Pancreas (tissue), 10 donors: Measurements from ENCODE around the gene TCFL5. TPM values are rescaled to one million over a fixed set of nuclear protein-coding genes. Genes with fewer than 3 reads are reported as not detected.

ENCODE experiments used
- ATAC-seq, 4 donors: fragments of 200-7000 bp; cut with Tn5 transposase; one replicate each; pipeline versions ENCODE4 v1.8.0 to v1.9.1; 2020; ENCODE audit warnings: mild to moderate bottlenecking in 4 of 4, moderate library complexity in 4 of 4
- DNase-seq, 6 donors: peaks; one replicate each; pipeline ENCODE4 v3.0.0-alpha.2; 2020
- FAIRE-seq: peaks from 2 replicates; lab custom pipeline; 2012; peaks lifted over from hg19 to GRCh38; lab: Jason Lieb, UNC
- H3K27ac ChIP-seq, 4 donors: fragments of 200-600 bp; sonication (generic); 1 replicate in 3 of 4; 2 replicates in 1 of 4; pipeline versions ENCODE4 v1.5.0 to v1.8.0; 2020
- H3K27me3 ChIP-seq, 4 donors: fragments of 200-600 bp; one replicate each; pipeline ENCODE4 v1.8.0; 2021
- H3K36me3 ChIP-seq, 3 donors: fragments of 200-600 bp; sonication (generic) in 1 of 3; one replicate each; pipeline versions ENCODE4 v1.5.0 to v1.8.0; 2020 to 2021
- H3K4me1 ChIP-seq, 3 donors: fragments of 200-600 bp; one replicate each; pipeline ENCODE4 v1.8.0; 2021
- H3K4me3 ChIP-seq, 4 donors: fragments of 200-600 bp; sonication (generic) in 2 of 4; one replicate each; pipeline versions ENCODE4 v1.5.0 to v1.8.0; 2020 to 2021
- H3K9me3 ChIP-seq, 4 donors: fragments of 200-600 bp; one replicate each; pipeline ENCODE4 v1.8.0; 2021
- WGBS, 2 donors: extraction: QIAGEN DNeasy Blood & Tissue Kit; methylation state at CpG; one replicate each; pipeline ENCODE4 v1.1.7; 2013; 5-methylcytosine and 5-hydroxymethylcytosine counted together
- intact Hi-C, 3 donors: fragments of 100-400 bp; cut with DNase I; formaldehyde crosslinking; loops; one replicate each; pipeline versions ENCODE4 v1.11.1 to v1.14.2; 2022
- polyA plus RNA-seq, 2 donors: library from polyadenylated mRNA; stranded (reverse); fragments of 200-250 nt; gene quantifications; one replicate each; pipeline ENCODE4 v1.2.3, GENCODE V29; 2013
- total RNA-seq, 6 donors: library from RNA; stranded (reverse); fragmentation: NEBNext Ultra II Directional in 4 of 6; extraction: Animal tissue kit (Norgen Biotek cat#: 25700) in 4 of 6; gene quantifications; one replicate each; pipeline versions ENCODE4 v1.2.1 to v1.2.4, GENCODE V29; 2021 to 2023
- TF ChIP-seq, protein P1 (sequence below), 4 donors: fragments of 200-600 bp; sonication (generic) in 3 of 4; IDR thresholded peaks; one replicate each; pipeline versions ENCODE4 v1.5.0 to v1.8.0; 2021; ENCODE audit warnings: antibody characterized with exemption in 4 of 4
- donor health status: healthy with polysubstance abuse.
- donor health status: DM: no; HTN: no; CAD: no; lungs with moderate emphysema.
- donor health status: DM: no; HTN: no; CAD: no.
- donor health status: control.
- donor health status: control.
- donor health status: Bipolar disorder and iron deficiency.
- donor health status: DM: yes; HTN: yes; CAD: no.
- donor health status: DM: no; HTN: no; CAD: no.
- donor health status: DM: no; HTN: no; CAD: no.
- donor health status: DM: yes; HTN: yes; CAD: no.

Gene TCFL5
- total and polyA plus RNA-seq, 8 donors, result 2.5 to 4.9 (median 4.0) TPM

GRCh38 chr20:62859721-62860120, 1.9 kb downstream of the TCFL5 start:
- Histone ChIP-seq H3K36me3 (peaks cover 0 to 6% (median 0%) of the 10 kb centered on the region in 3 donors), H3K4me3 (peak overlapping the region in 1 of 4 donors; percentile 51), H3K27me3 (no peaks in the 10 kb centered on the region), H3K4me1 (peaks cover 8 to 10% (median 8%) of the 10 kb centered on the region in 3 donors), H3K9me3 (no peaks in the 10 kb centered on the region), H3K27ac (no peak overlapping the region)
- TF ChIP-seq, protein P1, sequence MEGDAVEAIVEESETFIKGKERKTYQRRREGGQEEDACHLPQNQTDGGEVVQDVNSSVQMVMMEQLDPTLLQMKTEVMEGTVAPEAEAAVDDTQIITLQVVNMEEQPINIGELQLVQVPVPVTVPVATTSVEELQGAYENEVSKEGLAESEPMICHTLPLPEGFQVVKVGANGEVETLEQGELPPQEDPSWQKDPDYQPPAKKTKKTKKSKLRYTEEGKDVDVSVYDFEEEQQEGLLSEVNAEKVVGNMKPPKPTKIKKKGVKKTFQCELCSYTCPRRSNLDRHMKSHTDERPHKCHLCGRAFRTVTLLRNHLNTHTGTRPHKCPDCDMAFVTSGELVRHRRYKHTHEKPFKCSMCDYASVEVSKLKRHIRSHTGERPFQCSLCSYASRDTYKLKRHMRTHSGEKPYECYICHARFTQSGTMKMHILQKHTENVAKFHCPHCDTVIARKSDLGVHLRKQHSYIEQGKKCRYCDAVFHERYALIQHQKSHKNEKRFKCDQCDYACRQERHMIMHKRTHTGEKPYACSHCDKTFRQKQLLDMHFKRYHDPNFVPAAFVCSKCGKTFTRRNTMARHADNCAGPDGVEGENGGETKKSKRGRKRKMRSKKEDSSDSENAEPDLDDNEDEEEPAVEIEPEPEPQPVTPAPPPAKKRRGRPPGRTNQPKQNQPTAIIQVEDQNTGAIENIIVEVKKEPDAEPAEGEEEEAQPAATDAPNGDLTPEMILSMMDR (IDR thresholded peaks at IDR 0.05), result no peak
- WGBS, 2 donors, result 66 to 80% methylated on average over 12 of the region's 12 CpGs
- ATAC-seq (no peak), FAIRE-seq (no peak), DNase-seq (peak in 1 of 6 donors; percentile 17)
- intact Hi-C loops, result no loop called here

- Histone ChIP-seq H3K27ac (no peak overlapping the region), H3K36me3 (peaks cover 0 to 6% (median 0%) of the 10 kb centered on the region in 3 donors), H3K9me3 (no peaks in the 10 kb centered on the region), H3K4me3 (no peak overlapping the region), H3K4me1 (peaks cover 8 to 10% (median 8%) of the 10 kb centered on the region in 3 donors), H3K27me3 (no peaks in the 10 kb centered on the region)
- no peak for FAIRE-seq
- TF ChIP-seq, protein P1 (IDR thresholded peaks at IDR 0.05), result no peak
- intact Hi-C loops, result no loop called here
- peak in 1 of 6 donors; percentile 27 for DNase-seq
- ATAC-seq, result no peak
- 88 to 90% methylated on average over 19 to 21 of the region's 23 CpGs for WGBS, 2 donors
These were observed 3.4 kb downstream of the TCFL5 start for GRCh38 chr20:62858058-62858830.

DNA sequence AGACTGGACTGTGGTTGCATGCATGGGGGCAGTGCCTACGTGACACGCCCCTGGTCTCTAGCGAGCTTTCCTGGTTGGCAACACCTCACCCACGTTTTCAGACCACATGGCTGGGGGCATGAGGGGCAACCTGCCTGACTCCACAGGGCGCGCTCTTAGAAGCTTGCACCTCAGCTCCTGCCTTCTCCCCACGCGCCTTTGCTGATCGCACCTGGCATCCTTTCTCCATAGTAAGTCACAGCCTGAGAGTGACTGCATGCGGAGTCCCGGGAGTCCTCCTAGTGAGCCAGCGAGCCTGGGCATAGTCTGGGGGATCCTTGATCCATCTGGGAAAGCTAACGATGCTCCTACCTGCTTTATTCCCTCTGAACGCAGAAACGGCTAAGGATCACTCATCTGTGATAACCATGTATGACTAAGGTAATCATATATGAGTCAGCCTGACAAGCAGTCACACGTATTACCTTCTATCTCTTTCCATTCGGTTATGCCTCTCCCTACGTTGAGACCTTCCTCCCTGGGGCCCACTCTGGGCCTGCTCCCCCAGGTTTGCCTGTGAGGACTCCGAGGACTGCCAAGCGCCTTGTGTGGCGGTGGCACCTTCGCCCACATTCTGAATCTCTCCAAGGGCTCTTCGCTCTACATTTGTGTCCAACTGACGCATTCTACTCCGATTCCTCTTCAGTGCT, 4.5 kb downstream of the TCFL5 start:
- TF ChIP-seq, protein P1 (IDR thresholded peaks at IDR 0.05), result no peak
- H3K4me1 ChIP-seq, result peaks cover 8 to 10% (median 8%) of the 10 kb centered on the region in 3 donors
- no peak overlapping the region for H3K4me3 ChIP-seq
- H3K36me3 ChIP-seq, result peaks cover 0 to 6% (median 0%) of the 10 kb centered on the region in 3 donors
- FAIRE-seq, result no peak
- 92 to 96% methylated on average over 25 of the region's 25 CpGs for WGBS, 2 donors
- DNase-seq, result peak in 1 of 6 donors; percentile 33
- H3K27ac ChIP-seq, result no peak overlapping the region
- no peaks in the 10 kb centered on the region for H3K9me3 ChIP-seq
- intact Hi-C loops, result no loop called here
- ATAC-seq, result no peak
- no peaks in the 10 kb centered on the region for H3K27me3 ChIP-seq

GRCh38 chr20:62855120-62855519, 6.5 kb downstream of the TCFL5 start:
- no peak for FAIRE-seq
- no peak overlapping the region for H3K27ac ChIP-seq
- no peak for ATAC-seq
- H3K4me3 ChIP-seq, result no peak overlapping the region
- intact Hi-C loops, result no loop called here
- H3K36me3 ChIP-seq, result peaks cover 0 to 6% (median 0%) of the 10 kb centered on the region in 3 donors
- H3K4me1 ChIP-seq, result peaks cover 2 to 4% (median 2%) of the 10 kb centered on the region in 3 donors
- no peaks in the 10 kb centered on the region for H3K27me3 ChIP-seq
- TF ChIP-seq, protein P1 (IDR thresholded peaks at IDR 0.05), result no peak
- 87 to 98% methylated on average over 5 of the region's 5 CpGs for whole genome bisulfite sequencing, 2 donors
- no peaks in the 10 kb centered on the region for H3K9me3 ChIP-seq
- DNase-seq, result peak in 1 of 6 donors; percentile 20
